Measurements from ENCODE around the gene PARN. TPM values are rescaled to one million over a fixed set of nuclear protein-coding genes. Genes with fewer than 3 reads are reported as not detected.

The PARN gene
- total and polyA plus RNA-seq, 9 of the 15 experiments (the other 6 are each of a cell fraction or from before 2014, with no cell fraction given) = 9.6 to 51.3 (median 40.4) TPM

GRCh38 chr16:14514967-14515366 is 115.1 kb downstream of the PARN start:
- H3K9me3 ChIP-seq (replicated peaks; ENCODE audit: control insufficient read depth, insufficient read depth, low read depth, low read length) = no peaks in the 10 kb centered on the region
- H2AFZ ChIP-seq (ENCODE audit: low read depth, low read length) = no peak overlapping the region
- H3K79me2 ChIP-seq (ENCODE audit: control insufficient read depth, insufficient read depth, low read length) = no peaks in the 10 kb centered on the region
- ChIA-PET CTCF (ENCODE audit: low intra/inter-chr PET ratio) (no interaction called here), POLR2A (no interaction called here)
- no peak overlapping the region for H3K4me3 ChIP-seq
- no peaks in the 10 kb centered on the region for H3K36me3 ChIP-seq (ENCODE audit: control insufficient read depth, insufficient read depth, low read length)
- intact Hi-C loops (cut with micrococcal nuclease) (no loop called here), in situ Hi-C loops (cut with MboI) (no loop called here)
- H3K9me1 ChIP-seq (ENCODE audit: control insufficient read depth, insufficient read depth, low read length) = no peaks in the 10 kb centered on the region
- FAIRE-seq = no peak
- H3K27me3 ChIP-seq (ENCODE audit: control insufficient read depth in 2 of 2, insufficient read depth in 2 of 2, low read length in 2 of 2) = no peaks in the 10 kb centered on the region
- no peaks in the 10 kb centered on the region; a peak in 1 of 5 replicates for H3K4me1 ChIP-seq (replicated peaks in 1 of 2; ENCODE audit: control insufficient read depth in 2 of 2, insufficient read depth in 2 of 2, low read length in 2 of 2)
- 76% methylated on average over 3 of the region's 3 CpGs for WGBS (ENCODE audit: insufficient coverage, low coverage, missing lambda C conversion rate)
- no peak for ATAC-seq
- no peak overlapping the region for H3K4me2 ChIP-seq (ENCODE audit: insufficient read depth, low read length)
- no peak overlapping the region for H3K27ac ChIP-seq (ENCODE audit: extremely low read depth, low read depth, low read length)
- H4K20me1 ChIP-seq (replicated peaks; ENCODE audit: control insufficient read depth, insufficient read depth, low read length) = no peaks in the 10 kb centered on the region
- TF ChIP-seq ZNF121 (CRISPR knock-in tag; conservative IDR thresholded peaks at IDR 0.05) = no peak; the same call in 1 of the 2 replicates
- no peak for TF ChIP-seq ZNF197 (CRISPR knock-in tag; IDR thresholded peaks at IDR 0.05; ENCODE audit: low read depth)
- TF ChIP-seq TGIF2 (CRISPR knock-in tag; IDR thresholded peaks at IDR 0.05) = no peak
- no peak for TF ChIP-seq TAF7 (tag; IDR thresholded peaks at IDR 0.05)
- TF ChIP-seq ZNF511 (CRISPR knock-in tag; IDR thresholded peaks at IDR 0.05) = no peak
- no peak for TF ChIP-seq OTX1 (CRISPR knock-in tag; IDR thresholded peaks at IDR 0.05)
- no peak for TF ChIP-seq CTCFL (IDR thresholded peaks at IDR 0.05; ENCODE audit: borderline replicate concordance, insufficient read depth, low read depth, low read length, poor library complexity, severe bottlenecking)
- no peak for TF ChIP-seq ARID3B (CRISPR knock-in tag; IDR thresholded peaks at IDR 0.05; ENCODE audit: borderline replicate concordance)
- no TSS peak for BruUV-seq (replicated peaks)
- DNase-seq (ENCODE audit: extremely low read depth in 1 of 4, low spot score in 3 of 4) = no peak
- no peak overlapping the region for H3K9ac ChIP-seq (ENCODE audit: insufficient read depth in 1 of 2, low read depth in 2 of 2, low read length in 2 of 2)

All from K562 (cell line).